GM21367 (cell line): ENCODE data around the gene POLR2E.

Experiments used
- ATAC-seq: cut with Tn5 transposase; IDR thresholded peaks from one replicate; pipeline ENCODE4 v1.9.1; 2021; ENCODE audit not compliant: unreplicated experiment

POLR2E gene

GRCh38 chr19:1082165-1082927 lies 12.8 kb downstream of the POLR2E start:
- no peak for ATAC-seq

- no peak for ATAC-seq
These were observed 13.6 kb downstream of the POLR2E start for GRCh38 chr19:1081301-1082164.

GRCh38 chr19:1080360-1081161 lies 14.6 kb downstream of the POLR2E start:
- no peak for ATAC-seq

DNA sequence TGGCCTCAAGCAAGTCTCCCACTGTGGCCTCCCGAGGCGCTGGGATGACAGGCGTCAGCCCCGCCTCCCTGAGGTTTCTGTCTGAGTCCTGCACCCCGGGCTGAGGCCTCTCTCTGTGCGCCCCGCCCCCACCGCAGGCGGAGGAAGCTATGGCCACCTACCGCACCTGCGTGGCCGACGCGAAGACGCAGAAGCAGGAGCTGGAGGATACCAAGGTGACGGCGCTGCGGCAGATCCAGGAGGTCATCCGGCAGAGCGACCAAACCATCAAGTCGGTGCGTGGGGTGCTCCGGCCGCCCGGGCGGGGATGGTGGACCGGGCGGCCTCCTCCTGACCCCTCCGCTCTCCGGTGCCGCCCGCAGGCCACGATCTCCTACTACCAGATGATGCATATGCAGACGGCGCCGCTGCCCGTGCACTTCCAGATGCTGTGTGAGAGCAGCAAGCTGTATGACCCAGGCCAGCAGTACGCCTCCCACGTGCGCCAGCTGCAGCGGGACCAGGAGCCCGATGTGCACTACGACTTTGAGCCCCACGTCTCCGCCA lies 15.5 kb downstream of the POLR2E start:
- no peak for ATAC-seq

DNA sequence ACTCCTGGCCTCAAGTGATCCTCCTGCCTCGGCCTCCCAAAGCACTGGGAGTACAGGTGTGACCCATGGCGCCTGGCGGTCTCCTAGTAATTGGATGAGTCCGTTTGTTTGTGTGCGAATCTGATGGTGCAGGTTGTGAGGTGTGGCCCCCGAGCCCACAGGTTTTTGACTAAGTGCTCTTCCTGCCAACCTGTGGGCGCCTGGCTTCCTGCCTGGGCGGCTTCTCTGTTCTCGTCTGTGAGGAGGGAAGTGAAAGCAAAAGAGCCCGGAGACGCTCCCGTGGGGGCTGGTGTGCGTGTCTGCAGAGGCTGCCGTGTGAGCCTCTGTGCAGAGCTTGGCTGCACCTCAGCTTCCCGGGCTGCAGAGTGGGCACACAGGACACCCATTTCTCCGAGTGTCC lies 18.2 kb downstream of the POLR2E start:
- ATAC-seq, result no peak

DNA sequence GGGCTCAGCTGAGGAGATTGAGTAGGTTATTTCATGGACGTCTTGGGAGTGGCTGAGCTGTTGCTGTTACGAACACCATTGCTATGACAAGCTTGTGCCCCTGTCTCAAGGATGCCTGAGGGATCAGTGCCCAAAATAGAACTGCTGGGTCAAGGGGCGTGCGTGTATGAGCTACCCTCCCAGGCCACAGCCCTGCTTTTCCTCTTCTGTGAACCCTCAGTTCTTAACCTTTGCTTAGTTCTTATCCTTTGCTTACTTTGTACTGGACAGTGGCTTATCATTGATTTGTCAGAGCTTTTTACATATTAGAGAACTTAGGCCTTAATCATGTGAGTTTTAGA lies 19.2 kb downstream of the POLR2E start:
- no peak for ATAC-seq

- ATAC-seq, result no peak
These were observed 20.5 kb downstream of the POLR2E start for GRCh38 chr19:1074544-1075283.

- no peak for ATAC-seq
These were observed 21.1 kb downstream of the POLR2E start for GRCh38 chr19:1073956-1074517.

- ATAC-seq, result no peak
These were observed 21.9 kb downstream of the POLR2E start for GRCh38 chr19:1073063-1073955.

GRCh38 chr19:1072371-1073015 lies 22.7 kb downstream of the POLR2E start:
- no peak for ATAC-seq

GRCh38 chr19:1070931-1071791 lies 24.0 kb downstream of the POLR2E start:
- ATAC-seq, result no peak

GRCh38 chr19:1070576-1070930 lies 24.6 kb downstream of the POLR2E start:
- no peak for ATAC-seq

GRCh38 chr19:1069009-1069779 lies 26.0 kb downstream of the POLR2E start:
- ATAC-seq, result no peak

DNA sequence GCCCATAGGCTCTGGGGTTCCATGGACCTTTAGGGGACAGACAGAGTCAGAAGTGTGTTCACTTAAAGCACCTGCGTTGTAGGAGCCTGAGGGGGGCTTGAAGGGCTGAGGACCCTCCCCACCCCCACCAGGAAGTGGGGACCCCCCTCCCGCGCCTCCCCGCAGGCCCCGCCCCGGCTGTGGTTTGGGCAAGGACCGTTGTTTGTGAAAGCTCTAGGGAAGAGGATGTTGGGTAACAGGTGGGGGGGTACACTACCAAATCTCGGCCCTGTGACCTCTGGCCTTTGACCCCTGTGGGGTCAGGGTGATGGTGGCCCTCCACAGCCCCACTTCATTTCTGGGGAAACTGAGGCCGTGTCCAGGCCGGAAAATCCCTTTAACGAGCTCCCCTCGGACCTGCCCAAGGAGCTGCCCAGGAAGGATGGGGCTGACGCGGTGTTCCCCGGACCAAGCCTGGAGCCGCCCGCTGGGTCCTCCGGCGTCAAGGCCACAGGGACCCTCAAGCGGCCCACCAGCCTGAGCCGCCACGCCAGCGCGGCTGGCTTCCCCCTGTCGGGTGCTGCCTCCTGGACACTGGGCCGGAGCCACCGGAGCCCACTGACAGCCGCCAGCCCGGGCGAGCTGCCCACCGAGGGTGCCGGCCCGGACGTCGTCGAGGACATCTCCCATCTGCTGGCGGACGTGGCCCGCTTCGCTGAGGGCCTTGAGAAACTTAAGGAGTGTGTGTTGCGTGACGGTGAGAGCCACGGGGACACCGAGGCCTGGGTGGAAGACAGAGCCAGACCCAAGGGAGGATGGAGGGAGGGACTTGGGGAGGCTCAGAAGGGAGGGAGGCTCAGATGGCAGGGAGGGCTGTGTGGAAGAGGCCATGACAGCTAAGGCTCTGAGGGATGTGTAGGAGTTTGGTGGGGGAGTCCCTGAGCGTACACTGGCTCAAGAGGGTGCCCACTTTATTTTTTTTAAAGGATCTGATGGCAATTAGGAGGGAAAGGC lies 26.9 kb downstream of the POLR2E start:
- ATAC-seq, result no peak

DNA sequence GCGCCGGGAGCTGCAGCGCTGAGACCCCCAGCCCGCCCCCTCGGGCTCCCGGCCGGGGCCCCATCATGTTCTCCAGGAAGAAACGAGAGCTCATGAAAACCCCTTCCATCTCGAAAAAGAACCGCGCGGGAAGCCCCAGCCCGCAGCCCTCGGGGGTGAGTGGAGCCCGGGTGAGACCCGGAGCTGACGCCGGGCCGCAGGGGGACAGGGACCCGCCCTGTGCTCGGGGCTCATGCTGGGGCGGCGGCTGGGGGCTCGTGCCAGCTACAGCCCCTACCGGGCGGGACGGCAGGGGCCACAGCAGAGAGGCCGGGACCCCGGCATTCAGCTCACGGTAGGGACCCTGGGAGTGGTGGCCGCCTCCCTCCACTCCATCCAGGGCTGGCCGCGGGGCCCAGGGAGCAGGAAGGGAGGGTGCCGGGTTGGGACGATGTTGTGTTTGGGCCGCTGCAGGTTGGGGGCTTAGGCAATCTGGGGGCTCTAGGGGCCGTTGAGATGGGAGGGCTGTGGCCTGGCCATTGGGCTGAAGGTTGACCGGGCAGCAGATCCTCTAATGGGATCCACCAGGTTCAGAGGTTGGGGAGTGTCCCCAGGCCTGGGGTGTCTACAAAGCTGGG lies 27.7 kb downstream of the POLR2E start:
- ATAC-seq, result no peak
